ENCODE measurements around the gene CD83. TPM values are rescaled to one million over a fixed set of nuclear protein-coding genes. Genes with fewer than 3 reads are reported as not detected.
"Not testable (repeated sequence)": the region's sequence is repeated elsewhere in the genome, so short reads cannot be mapped to it uniquely, and the experiment has no call there.

CD83 gene
- total RNA-seq, 1 donor from 2014 or later: 13.8 TPM

- intact Hi-C loops (cut with micrococcal nuclease): loop anchor here (1.0 to 10.0 kb wide), 2 partner anchors 100 to 235 kb away; no protein-coding TSS in a partner anchor
Measured at GRCh38 chr6:14144678-14145113, 27.1 kb downstream of the CD83 start.

- intact Hi-C loops (cut with micrococcal nuclease): loop anchor here (10.0 kb wide), 1 partner anchor 102 kb away; no protein-coding TSS in a partner anchor
Measured at GRCh38 chr6:14146506-14147096, 29.0 kb downstream of the CD83 start.

GRCh38 chr6:14147891-14148290, 30.3 kb downstream of the CD83 start:
- intact Hi-C loops (cut with micrococcal nuclease): loop anchor here (10.0 kb wide), 1 partner anchor 103 kb away; no protein-coding TSS in a partner anchor

GRCh38 chr6:14148471-14148870, 30.9 kb downstream of the CD83 start:
- intact Hi-C loops (cut with micrococcal nuclease): loop anchor here (10.0 kb wide), 1 partner anchor 104 kb away; no protein-coding TSS in a partner anchor

- intact Hi-C loops (cut with micrococcal nuclease): loop anchor here (10.0 kb wide), 1 partner anchor 104 kb away; no protein-coding TSS in a partner anchor
Measured at GRCh38 chr6:14149053-14149738, 31.6 kb downstream of the CD83 start.

- intact Hi-C loops (cut with micrococcal nuclease): loop anchor here (10.0 kb wide), 1 partner anchor 105 kb away; no protein-coding TSS in a partner anchor
Measured at GRCh38 chr6:14149739-14150130, 32.2 kb downstream of the CD83 start.

GRCh38 chr6:14151300-14151699, 33.7 kb downstream of the CD83 start:
- intact Hi-C loops (cut with micrococcal nuclease): not testable (repeated sequence)

GRCh38 chr6:14151773-14152172, 34.2 kb downstream of the CD83 start:
- intact Hi-C loops (cut with micrococcal nuclease): no loop called here

GRCh38 chr6:14153228-14153627, 35.7 kb downstream of the CD83 start:
- intact Hi-C loops (cut with micrococcal nuclease): no loop called here

- intact Hi-C loops (cut with micrococcal nuclease): no loop called here
Measured at GRCh38 chr6:14159090-14159489, 41.5 kb downstream of the CD83 start.

GRCh38 chr6:14162826-14163225, 45.3 kb downstream of the CD83 start:
- intact Hi-C loops (cut with micrococcal nuclease): no loop called here

GRCh38 chr6:14165091-14165490, 47.5 kb downstream of the CD83 start:
- intact Hi-C loops (cut with micrococcal nuclease): no loop called here

GRCh38 chr6:14166839-14167238, 49.3 kb downstream of the CD83 start:
- intact Hi-C loops (cut with micrococcal nuclease): no loop called here

- intact Hi-C loops (cut with micrococcal nuclease): no loop called here
Measured at GRCh38 chr6:14170128-14170527, 52.6 kb downstream of the CD83 start.

GRCh38 chr6:14172562-14172961, 55.0 kb downstream of the CD83 start:
- intact Hi-C loops (cut with micrococcal nuclease): no loop called here

GRCh38 chr6:14174226-14174625, 56.7 kb downstream of the CD83 start:
- intact Hi-C loops (cut with micrococcal nuclease): no loop called here

GRCh38 chr6:14174996-14175395, 57.4 kb downstream of the CD83 start:
- intact Hi-C loops (cut with micrococcal nuclease): no loop called here

- intact Hi-C loops (cut with micrococcal nuclease): no loop called here
Measured at GRCh38 chr6:14176429-14176828, 58.9 kb downstream of the CD83 start.

- intact Hi-C loops (cut with micrococcal nuclease): no loop called here
Measured at GRCh38 chr6:14177413-14178082, 60.0 kb downstream of the CD83 start.

GRCh38 chr6:14178083-14178445, 60.5 kb downstream of the CD83 start:
- intact Hi-C loops (cut with micrococcal nuclease): no loop called here

GRCh38 chr6:14180609-14181008, 63.0 kb downstream of the CD83 start:
- intact Hi-C loops (cut with micrococcal nuclease): no loop called here

GRCh38 chr6:14182916-14183315, 65.3 kb downstream of the CD83 start:
- intact Hi-C loops (cut with micrococcal nuclease): no loop called here

All from T-helper 2 cell treated with Interferon-gamma antibody and Interleukin-4, amounts not matched to agents 100 ng/mL and 5 ng/mL, for 36 hours (primary cell).